Measurements from ENCODE around the gene LCMT1.

The LCMT1 gene

DNA sequence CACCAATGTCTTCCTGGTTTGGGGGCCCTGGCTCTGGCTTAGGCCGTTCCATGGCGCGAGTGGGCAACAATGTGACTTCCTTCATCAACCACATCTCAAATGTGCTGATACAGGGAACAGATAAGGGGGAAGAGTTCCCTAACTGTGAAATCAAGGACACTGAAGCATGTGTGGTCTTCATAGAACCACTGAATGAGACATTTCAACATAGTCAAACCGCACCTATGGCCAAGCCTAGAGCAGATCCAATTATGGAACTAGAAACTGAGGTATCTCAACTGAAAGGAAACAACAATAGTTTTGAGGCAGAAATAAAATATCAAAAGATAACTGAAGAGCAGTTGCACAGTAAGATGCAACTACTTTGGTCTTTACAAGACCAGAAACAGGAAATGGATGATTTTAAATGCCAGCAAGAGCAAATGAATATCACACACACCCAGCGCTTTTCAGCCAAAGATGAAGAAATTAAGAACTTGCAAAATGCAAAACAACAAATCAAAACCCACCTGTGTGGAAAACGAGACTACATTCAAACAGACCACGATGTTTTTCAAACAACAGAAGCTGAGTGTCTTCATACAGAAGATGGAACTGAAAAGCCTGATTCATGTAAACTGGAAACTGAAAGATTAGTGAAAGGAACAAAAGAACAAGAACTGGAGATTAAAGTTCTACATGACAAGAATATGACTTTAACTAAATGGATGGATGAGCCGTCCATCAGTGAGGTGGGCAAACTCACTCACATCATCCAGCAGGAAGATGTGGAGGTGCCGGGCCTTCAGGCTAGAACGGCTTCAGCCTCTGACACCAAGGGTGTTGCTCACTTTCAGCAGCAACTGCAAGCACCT, 18.1 kb upstream of the LCMT1 start:
- Histone ChIP-seq H3K27me3 (replicated peaks in 2 of 5; ENCODE audit: control insufficient read depth in 4 of 5, insufficient read depth in 5 of 5, low read length in 4 of 5) (no peaks in the 10 kb centered on the region), H3K36me3 (ENCODE audit: control insufficient read depth in 4 of 4, insufficient read depth in 4 of 4, low read length in 3 of 4) (no peaks in the 10 kb centered on the region), H3K9me3 (ENCODE audit: control extremely low read depth in 1 of 5, control insufficient read depth in 4 of 5, insufficient read depth in 2 of 5, low read depth in 1 of 5, low read length in 4 of 5) (no peaks in the 10 kb centered on the region), H3K4me3 (ENCODE audit: control insufficient read depth in 1 of 7, extremely low read depth in 1 of 7, insufficient read depth in 4 of 7, low read depth in 2 of 7, low read length in 6 of 7) (peak overlapping the region in 2 of 7 experiments; percentile 28 to 54), H3K4me1 (ENCODE audit: control extremely low read depth in 1 of 4, control insufficient read depth in 4 of 4, insufficient read depth in 4 of 4, low read length in 3 of 4) (peaks cover 9 to 29% (median 26%) of the 10 kb centered on the region in 4 experiments), H3K27ac (ENCODE audit: insufficient read depth in 1 of 2, low read depth in 1 of 2, low read length in 2 of 2, poor library complexity in 1 of 2, severe bottlenecking in 2 of 2) (no peak overlapping the region)
- ChIA-PET CTCF (interaction anchor here (0.8 to 1.5 kb wide), 3 partner anchors 16 to 134 kb away, joined by 3 to 7 read pairs (median 3); no protein-coding TSS in a partner anchor), POLR2A (no interaction called here)
- WGBS (ENCODE audit: insufficient coverage) = 60% methylated on average over 5 of the region's 10 CpGs
- DNase-seq = peak; percentile 60 to 90 (median 82)

DNA sequence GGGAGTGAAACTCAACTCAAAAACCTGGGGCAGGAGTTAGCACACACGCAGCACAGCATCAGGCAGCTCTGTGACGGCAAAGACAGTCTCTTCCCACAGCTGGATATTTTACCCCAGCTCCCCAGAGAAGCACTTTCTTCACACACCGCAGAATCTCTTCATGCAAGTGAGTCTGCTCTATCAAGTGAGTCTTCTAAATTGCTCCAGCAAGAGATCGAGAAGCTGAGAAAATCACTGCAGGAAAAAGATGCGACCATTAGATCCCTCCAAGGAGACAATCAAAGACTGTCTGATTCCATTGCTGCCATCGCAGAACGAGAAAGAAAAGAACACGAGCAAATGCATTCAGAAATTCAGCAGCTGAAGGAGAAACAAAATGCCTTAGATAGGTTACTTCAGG, 16.9 kb upstream of the LCMT1 start:
- H3K4me3 ChIP-seq (ENCODE audit: control insufficient read depth in 1 of 7, extremely low read depth in 1 of 7, insufficient read depth in 4 of 7, low read depth in 2 of 7, low read length in 6 of 7) = no peak overlapping the region
- no peaks in the 10 kb centered on the region for H3K27me3 ChIP-seq (replicated peaks in 2 of 5; ENCODE audit: control insufficient read depth in 4 of 5, insufficient read depth in 5 of 5, low read length in 4 of 5)
- DNase-seq = no peak
- no peak overlapping the region for H3K27ac ChIP-seq (ENCODE audit: insufficient read depth in 1 of 2, low read depth in 1 of 2, low read length in 2 of 2, poor library complexity in 1 of 2, severe bottlenecking in 2 of 2)
- peaks cover 9 to 29% (median 26%) of the 10 kb centered on the region in 4 experiments for H3K4me1 ChIP-seq (ENCODE audit: control extremely low read depth in 1 of 4, control insufficient read depth in 4 of 4, insufficient read depth in 4 of 4, low read length in 3 of 4)
- 88% methylated on average over 8 of the region's 8 CpGs for WGBS (ENCODE audit: insufficient coverage)
- no peaks in the 10 kb centered on the region for H3K36me3 ChIP-seq (ENCODE audit: control insufficient read depth in 4 of 4, insufficient read depth in 4 of 4, low read length in 3 of 4)
- CTCF ChIA-PET = interaction anchor here (0.7 to 1.5 kb wide), 4 partner anchors 15 to 133 kb away, joined by 3 to 7 read pairs (median 3); no protein-coding TSS in a partner anchor
- H3K9me3 ChIP-seq (ENCODE audit: control extremely low read depth in 1 of 5, control insufficient read depth in 4 of 5, insufficient read depth in 2 of 5, low read depth in 1 of 5, low read length in 4 of 5) = no peaks in the 10 kb centered on the region
- POLR2A ChIA-PET = no interaction called here

DNA sequence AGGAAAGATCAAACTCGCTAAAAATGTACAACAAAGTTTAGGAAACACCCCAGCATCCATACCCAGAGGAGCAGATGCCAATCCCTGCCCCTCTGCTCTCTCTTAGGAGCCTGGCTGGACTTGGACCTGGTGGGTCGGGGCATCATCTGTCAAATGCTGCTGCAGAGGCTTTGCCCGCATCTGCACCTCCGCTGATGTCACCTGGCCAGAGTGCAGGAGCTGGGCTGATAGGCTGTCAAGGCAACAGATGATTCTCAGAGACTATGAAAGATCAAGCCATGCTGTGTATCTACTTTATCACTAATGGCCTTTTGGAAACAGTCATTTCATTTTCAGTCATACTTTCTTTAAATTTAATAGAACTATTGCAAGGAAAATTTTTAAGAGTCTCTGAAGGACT, 15.9 kb upstream of the LCMT1 start:
- Histone ChIP-seq H3K36me3 (ENCODE audit: control insufficient read depth in 4 of 4, insufficient read depth in 4 of 4, low read length in 3 of 4) (no peaks in the 10 kb centered on the region), H3K4me1 (ENCODE audit: control extremely low read depth in 1 of 4, control insufficient read depth in 4 of 4, insufficient read depth in 4 of 4, low read length in 3 of 4) (peaks cover 9 to 29% (median 26%) of the 10 kb centered on the region in 4 experiments), H3K27me3 (replicated peaks in 2 of 5; ENCODE audit: control insufficient read depth in 4 of 5, insufficient read depth in 5 of 5, low read length in 4 of 5) (no peaks in the 10 kb centered on the region), H3K4me3 (ENCODE audit: control insufficient read depth in 1 of 7, extremely low read depth in 1 of 7, insufficient read depth in 4 of 7, low read depth in 2 of 7, low read length in 6 of 7) (no peak overlapping the region), H3K9me3 (ENCODE audit: control extremely low read depth in 1 of 5, control insufficient read depth in 4 of 5, insufficient read depth in 2 of 5, low read depth in 1 of 5, low read length in 4 of 5) (no peaks in the 10 kb centered on the region), H3K27ac (ENCODE audit: insufficient read depth in 1 of 2, low read depth in 1 of 2, low read length in 2 of 2, poor library complexity in 1 of 2, severe bottlenecking in 2 of 2) (no peak overlapping the region)
- ChIA-PET CTCF (no interaction called here), POLR2A (no interaction called here)
- WGBS (ENCODE audit: insufficient coverage) = 97% methylated on average over 4 of the region's 4 CpGs
- no peak for DNase-seq

DNA sequence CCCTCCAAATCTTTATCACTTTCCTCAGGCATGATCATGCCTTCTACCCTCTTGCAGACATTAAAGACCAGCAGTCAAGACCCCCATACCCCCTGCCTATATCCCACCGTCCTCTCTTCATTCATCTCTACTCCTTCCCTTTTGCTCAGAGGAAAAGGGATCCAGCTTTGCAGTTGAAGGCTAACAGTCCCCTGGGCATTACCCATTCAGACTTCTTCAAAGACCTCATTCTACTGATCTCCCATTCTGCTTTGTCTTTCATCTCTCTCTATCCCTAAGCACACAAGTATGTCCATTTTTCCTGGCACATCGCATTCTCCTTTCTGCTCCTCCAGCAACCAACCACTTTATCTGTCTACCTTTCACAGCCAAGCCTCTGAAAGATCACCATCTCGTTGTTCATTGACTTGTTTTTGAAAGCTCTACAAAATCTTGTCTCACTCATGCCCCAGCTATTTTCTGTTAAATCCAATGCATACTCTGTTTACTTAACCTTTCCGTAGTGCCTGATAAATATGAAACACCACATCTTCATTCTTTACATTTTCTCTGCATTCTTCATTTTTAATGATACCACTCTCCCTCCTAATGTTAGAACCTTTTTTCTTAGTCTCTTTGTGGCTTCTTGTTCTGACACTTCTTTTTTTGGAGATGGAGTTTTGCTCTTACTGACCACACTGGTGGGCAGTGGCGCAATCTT, 14.1 kb upstream of the LCMT1 start:
- ChIA-PET CTCF (interaction anchor here (0.9 to 1.5 kb wide), 3 partner anchors 9 to 136 kb away, joined by 3 to 4 read pairs (median 3); no protein-coding TSS in a partner anchor), POLR2A (no interaction called here)
- H3K4me1 ChIP-seq (ENCODE audit: control extremely low read depth in 1 of 4, control insufficient read depth in 4 of 4, insufficient read depth in 4 of 4, low read length in 3 of 4) = peaks cover 9 to 28% (median 25%) of the 10 kb centered on the region in 4 experiments
- no peaks in the 10 kb centered on the region for H3K36me3 ChIP-seq (ENCODE audit: control insufficient read depth in 4 of 4, insufficient read depth in 4 of 4, low read length in 3 of 4)
- H3K27ac ChIP-seq (ENCODE audit: insufficient read depth in 1 of 2, low read depth in 1 of 2, low read length in 2 of 2, poor library complexity in 1 of 2, severe bottlenecking in 2 of 2) = no peak overlapping the region
- 73% methylated on average over 4 of the region's 5 CpGs for WGBS (ENCODE audit: insufficient coverage)
- no peak for DNase-seq
- H3K4me3 ChIP-seq (ENCODE audit: control insufficient read depth in 1 of 7, extremely low read depth in 1 of 7, insufficient read depth in 4 of 7, low read depth in 2 of 7, low read length in 6 of 7) = no peak overlapping the region
- H3K9me3 ChIP-seq (ENCODE audit: control extremely low read depth in 1 of 5, control insufficient read depth in 4 of 5, insufficient read depth in 2 of 5, low read depth in 1 of 5, low read length in 4 of 5) = no peaks in the 10 kb centered on the region
- no peaks in the 10 kb centered on the region for H3K27me3 ChIP-seq (replicated peaks in 2 of 5; ENCODE audit: control insufficient read depth in 4 of 5, insufficient read depth in 5 of 5, low read length in 4 of 5)

DNA sequence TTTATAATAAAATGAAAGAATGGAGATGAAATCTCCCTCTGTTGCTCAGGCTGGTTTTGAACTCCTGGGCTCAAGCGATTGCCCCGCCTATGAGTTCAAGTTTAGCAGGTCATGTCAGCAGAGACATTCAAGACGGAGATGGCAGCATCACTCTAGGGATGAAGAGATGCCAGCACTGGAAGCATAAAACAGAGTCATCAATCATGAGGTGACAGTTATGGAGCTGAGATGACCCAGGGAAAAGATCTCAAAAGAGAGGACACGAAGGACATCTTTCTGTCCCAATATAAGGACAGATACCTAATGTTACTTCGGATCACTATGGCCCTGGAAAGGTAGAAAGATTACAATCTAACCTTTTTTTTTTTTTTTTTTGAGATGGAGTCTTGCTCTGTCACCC, 11.0 kb upstream of the LCMT1 start:
- Histone ChIP-seq H3K4me3 (ENCODE audit: control insufficient read depth in 1 of 7, extremely low read depth in 1 of 7, insufficient read depth in 4 of 7, low read depth in 2 of 7, low read length in 6 of 7) (no peak overlapping the region), H3K9me3 (ENCODE audit: control extremely low read depth in 1 of 5, control insufficient read depth in 4 of 5, insufficient read depth in 2 of 5, low read depth in 1 of 5, low read length in 4 of 5) (no peaks in the 10 kb centered on the region), H3K27ac (ENCODE audit: insufficient read depth in 1 of 2, low read depth in 1 of 2, low read length in 2 of 2, poor library complexity in 1 of 2, severe bottlenecking in 2 of 2) (no peak overlapping the region), H3K36me3 (ENCODE audit: control insufficient read depth in 4 of 4, insufficient read depth in 4 of 4, low read length in 3 of 4) (no peaks in the 10 kb centered on the region), H3K4me1 (ENCODE audit: control extremely low read depth in 1 of 4, control insufficient read depth in 4 of 4, insufficient read depth in 4 of 4, low read length in 3 of 4) (peaks cover 0 to 4% (median under 1%) of the 10 kb centered on the region in 4 experiments), H3K27me3 (replicated peaks in 2 of 5; ENCODE audit: control insufficient read depth in 4 of 5, insufficient read depth in 5 of 5, low read length in 4 of 5) (no peaks in the 10 kb centered on the region)
- POLR2A ChIA-PET = interaction anchor here (0.7 kb wide), 1 partner anchor 16 kb away, joined by 3 read pairs; no protein-coding TSS in a partner anchor
- CTCF ChIA-PET = no interaction called here
- 94% methylated on average over 5 of the region's 5 CpGs for WGBS (ENCODE audit: insufficient coverage)
- no peak for DNase-seq

DNA sequence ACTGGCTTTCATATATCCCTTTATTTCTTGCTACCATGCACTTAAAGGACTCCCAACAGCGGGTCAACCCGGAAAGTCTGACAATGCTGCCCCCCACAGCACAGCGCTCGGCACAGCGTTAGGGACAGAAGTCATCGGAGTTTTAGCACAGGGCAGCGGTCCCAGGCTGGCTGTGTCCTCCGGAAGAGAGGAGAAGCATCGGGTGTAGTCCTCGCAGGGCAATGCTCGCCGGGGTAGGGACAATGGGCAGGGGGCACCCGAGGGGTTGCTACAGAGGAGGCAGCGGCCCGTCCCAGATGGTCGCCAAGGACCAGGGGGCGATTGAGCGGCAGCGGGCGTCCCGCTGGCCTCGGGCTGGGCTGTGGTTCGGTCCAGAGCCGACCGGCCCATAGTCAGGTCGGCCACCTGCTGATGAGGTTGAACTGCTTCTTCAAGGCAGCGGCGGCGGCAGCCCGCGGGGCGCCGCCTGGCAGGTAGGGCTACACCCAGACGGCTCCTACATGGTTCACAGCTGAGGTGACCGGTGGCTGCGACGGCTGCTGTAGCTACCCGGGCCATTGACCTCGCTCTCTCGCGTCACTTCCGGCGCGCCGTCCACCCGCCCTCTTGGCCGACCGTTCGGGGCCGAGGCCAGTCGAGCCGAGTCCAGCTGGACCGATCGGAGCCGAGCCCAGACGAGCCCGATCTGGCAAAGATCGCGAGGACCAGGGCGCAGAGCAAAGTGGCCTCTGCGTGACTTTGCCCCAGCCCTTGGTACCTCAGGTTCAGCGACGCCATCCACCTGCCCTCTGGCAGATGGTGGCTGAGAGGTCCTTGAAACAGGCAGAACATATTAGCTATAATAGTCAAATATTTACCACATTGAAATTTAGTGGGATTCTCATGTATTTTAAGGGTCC, 4.7 kb upstream of the LCMT1 start:
- DNase-seq = peak; percentile 75 to 87 (median 83)
- POLR2A ChIA-PET = interaction anchor here (0.7 to 0.8 kb wide), 2 partner anchors 40 to 50 kb away, joined by 3 to 5 read pairs; no protein-coding TSS in a partner anchor
- peak overlapping the region; percentile 33 to 76 for H3K27ac ChIP-seq (ENCODE audit: insufficient read depth in 1 of 2, low read depth in 1 of 2, low read length in 2 of 2, poor library complexity in 1 of 2, severe bottlenecking in 2 of 2)
- no peaks in the 10 kb centered on the region for H3K9me3 ChIP-seq (ENCODE audit: control extremely low read depth in 1 of 5, control insufficient read depth in 4 of 5, insufficient read depth in 2 of 5, low read depth in 1 of 5, low read length in 4 of 5)
- no peaks in the 10 kb centered on the region for H3K36me3 ChIP-seq (ENCODE audit: control insufficient read depth in 4 of 4, insufficient read depth in 4 of 4, low read length in 3 of 4)
- H3K27me3 ChIP-seq (replicated peaks in 2 of 5; ENCODE audit: control insufficient read depth in 4 of 5, insufficient read depth in 5 of 5, low read length in 4 of 5) = no peaks in the 10 kb centered on the region
- H3K4me1 ChIP-seq (ENCODE audit: control extremely low read depth in 1 of 4, control insufficient read depth in 4 of 4, insufficient read depth in 4 of 4, low read length in 3 of 4) = peaks cover 14 to 34% (median 24%) of the 10 kb centered on the region in 4 experiments
- peak overlapping the region; percentile 50 to 88 (median 83) for H3K4me3 ChIP-seq (ENCODE audit: control insufficient read depth in 1 of 7, extremely low read depth in 1 of 7, insufficient read depth in 4 of 7, low read depth in 2 of 7, low read length in 6 of 7)
- WGBS (ENCODE audit: insufficient coverage) = 0% methylated on average over 52 of the region's 63 CpGs
- CTCF ChIA-PET = interaction anchor here (0.8 to 7.3 kb wide), 9 partner anchors 10 to 118 kb away, joined by 3 to 52 read pairs (median 4); partner anchors contain the start of gene ARHGAP17
